ENCODE results near the gene CCNB2.

GRCh38 chr15:59099162-59099685 lies 5.7 kb upstream of the CCNB2 start:
- TF ChIP-seq CTCF (IDR thresholded peaks at IDR 0.05) = no peak
- TF ChIP-seq TCF7L2 (IDR thresholded peaks at IDR 0.05; ENCODE audit: low read depth, low read length) = no peak
- no peak for TF ChIP-seq POLR2AphosphoS5 (IDR thresholded peaks at IDR 0.05; ENCODE audit: low read depth, low read length)
- TF ChIP-seq REST (IDR thresholded peaks at IDR 0.05; ENCODE audit: insufficient read depth in 1 of 2, low read depth in 2 of 2, low read length in 1 of 2) = no peak
